Activated CD8-positive, alpha-beta memory T cell treated with anti-CD3 and anti-CD28 coated beads, Interleukin-2, amount 10 ng/mL, durations not matched to agents 7 days and 5 days (primary cell): ENCODE results near the gene TNIP1. TPM values are rescaled to one million over a fixed set of nuclear protein-coding genes. Genes with fewer than 3 reads are reported as not detected.

ENCODE experiments used
- ATAC-seq: fragments of 150-1000 bp; cut with Tn5 transposase; one replicate; pipeline ENCODE4 v1.10.0; 2021; ENCODE audit warnings: moderate library complexity
- CTCF ChIA-PET: fragments of 350-600 bp; sonication (Branson Sonifier 250); formaldehyde crosslinking; loops from one replicate; lab custom pipeline; 2021; ENCODE audit warnings: antibody characterized with exemption; lab: Charles Lee
- DNase-seq: peaks from one replicate; pipeline ENCODE4 v3.0.0-alpha.2; 2020
- H3K27ac Mint-ChIP-seq: one replicate; pipeline ENCODE4 v1.8.0; 2021; ENCODE audit warnings: mild to moderate bottlenecking, mixed read lengths
- H3K27me3 Mint-ChIP-seq: one replicate; pipeline ENCODE4 v1.8.0; 2021; ENCODE audit warnings: mixed read lengths
- H3K36me3 Mint-ChIP-seq: one replicate; pipeline ENCODE4 v1.8.0; 2021; ENCODE audit warnings: mild to moderate bottlenecking, mixed read lengths
- H3K4me1 Mint-ChIP-seq: one replicate; pipeline ENCODE4 v1.8.0; 2021; ENCODE audit warnings: mixed read lengths
- H3K4me3 Mint-ChIP-seq: one replicate; pipeline ENCODE4 v1.8.0; 2021; ENCODE audit warnings: mild to moderate bottlenecking, moderate library complexity, mixed read lengths
- H3K9me3 Mint-ChIP-seq: one replicate; pipeline ENCODE4 v1.8.0; 2022; ENCODE audit warnings: low read depth, mixed read lengths
- total RNA-seq, 2 experiments: library from RNA; stranded (reverse); gene quantifications; one replicate each; pipeline ENCODE4 v1.2.3, GENCODE V29; 2021

TNIP1 gene
- total RNA-seq, 2 experiments from 2014 or later, result 136 to 201 TPM

- Mint-ChIP-seq H3K9me3 (no peaks in the 10 kb centered on the region), H3K27ac (no peak overlapping the region), H3K27me3 (no peaks in the 10 kb centered on the region), H3K4me3 (no peak overlapping the region), H3K4me1 (no peaks in the 10 kb centered on the region), H3K36me3 (no peaks in the 10 kb centered on the region)
- ATAC-seq (no peak), DNase-seq (no peak)
- CTCF ChIA-PET, result interaction anchor here (0.9 kb wide), 1 partner anchor 113 kb away, joined by 4 read pairs; no protein-coding TSS in a partner anchor
These were observed 78.6 kb downstream of the TNIP1 start for GRCh38 chr5:151002250-151002649.

- no peak overlapping the region for H3K4me3 Mint-ChIP-seq
These were observed 79.4 kb downstream of the TNIP1 start for GRCh38 chr5:151001436-151001835.

GRCh38 chr5:150999704-151000442 is 81.0 kb downstream of the TNIP1 start:
- Mint-ChIP-seq H3K36me3 (no peaks in the 10 kb centered on the region), H3K4me3 (no peak overlapping the region), H3K27ac (no peak overlapping the region), H3K4me1 (no peaks in the 10 kb centered on the region), H3K9me3 (no peaks in the 10 kb centered on the region), H3K27me3 (no peaks in the 10 kb centered on the region)
- CTCF ChIA-PET, result no interaction called here
- ATAC-seq (no peak), DNase-seq (no peak)

More at GRCh38 chr5:151001436-151001835, 79.4 kb downstream of the TNIP1 start:
- no peaks in the 10 kb centered on the region for H3K4me1 Mint-ChIP-seq
- no peak overlapping the region for H3K27ac Mint-ChIP-seq
- no peak for DNase-seq
- H3K9me3 Mint-ChIP-seq, result no peaks in the 10 kb centered on the region
- H3K36me3 Mint-ChIP-seq, result no peaks in the 10 kb centered on the region
- ATAC-seq, result no peak
- H3K27me3 Mint-ChIP-seq, result no peaks in the 10 kb centered on the region
- CTCF ChIA-PET, result no interaction called here

GRCh38 chr5:150993826-150994412 is 86.9 kb downstream of the TNIP1 start:
- Mint-ChIP-seq H3K27me3 (no peaks in the 10 kb centered on the region), H3K27ac (no peak overlapping the region), H3K4me3 (no peak overlapping the region), H3K36me3 (peaks cover 2% of the 10 kb centered on the region), H3K9me3 (peaks cover 3% of the 10 kb centered on the region), H3K4me1 (no peaks in the 10 kb centered on the region)
- CTCF ChIA-PET, result no interaction called here
- DNase-seq (no peak), ATAC-seq (no peak)

GRCh38 chr5:150993422-150993821 is 87.4 kb downstream of the TNIP1 start:
- H3K36me3 Mint-ChIP-seq, result peaks cover 2% of the 10 kb centered on the region
- ATAC-seq (no peak), DNase-seq (no peak)
- no peaks in the 10 kb centered on the region for H3K27me3 Mint-ChIP-seq
- peaks cover 3% of the 10 kb centered on the region for H3K9me3 Mint-ChIP-seq
- no peaks in the 10 kb centered on the region for H3K4me1 Mint-ChIP-seq
- CTCF ChIA-PET, result no interaction called here
- no peak overlapping the region for H3K27ac Mint-ChIP-seq
- no peak overlapping the region for H3K4me3 Mint-ChIP-seq

- no peak overlapping the region for H3K4me3 Mint-ChIP-seq
- H3K36me3 Mint-ChIP-seq, result peaks cover 2% of the 10 kb centered on the region
- no peak overlapping the region for H3K27ac Mint-ChIP-seq
- CTCF ChIA-PET, result no interaction called here
- H3K4me1 Mint-ChIP-seq, result no peaks in the 10 kb centered on the region
- H3K9me3 Mint-ChIP-seq, result peaks cover 3% of the 10 kb centered on the region
- DNase-seq (no peak), ATAC-seq (no peak)
- H3K27me3 Mint-ChIP-seq, result no peaks in the 10 kb centered on the region
These were observed 88.1 kb downstream of the TNIP1 start for GRCh38 chr5:150992705-150993104.

GRCh38 chr5:150989695-150990094 is 91.1 kb downstream of the TNIP1 start:
- no peak for ATAC-seq

GRCh38 chr5:150987746-150988145 is 93.1 kb downstream of the TNIP1 start:
- no peaks in the 10 kb centered on the region for H3K27me3 Mint-ChIP-seq
- no peak overlapping the region for H3K27ac Mint-ChIP-seq
- ATAC-seq, result no peak

More at GRCh38 chr5:150989695-150990094, 91.1 kb downstream of the TNIP1 start:
- H3K4me1 Mint-ChIP-seq, result no peaks in the 10 kb centered on the region
- CTCF ChIA-PET, result no interaction called here
- peaks cover 3% of the 10 kb centered on the region for H3K9me3 Mint-ChIP-seq
- no peak overlapping the region for H3K27ac Mint-ChIP-seq
- DNase-seq, result no peak
- no peaks in the 10 kb centered on the region for H3K27me3 Mint-ChIP-seq
- H3K4me3 Mint-ChIP-seq, result no peak overlapping the region
- H3K36me3 Mint-ChIP-seq, result peaks cover 2% of the 10 kb centered on the region

More at GRCh38 chr5:150987746-150988145, 93.1 kb downstream of the TNIP1 start:
- no peak for DNase-seq
- peaks cover 2% of the 10 kb centered on the region for H3K36me3 Mint-ChIP-seq
- H3K4me3 Mint-ChIP-seq, result no peak overlapping the region
- CTCF ChIA-PET, result no interaction called here
- no peaks in the 10 kb centered on the region for H3K4me1 Mint-ChIP-seq
- H3K9me3 Mint-ChIP-seq, result no peaks in the 10 kb centered on the region

Other genes with a start within 250 kb of the TNIP1 start
- 1 to 10 TPM; 1.7 to 3.8 TPM for gene IRGM, start 234.5 kb downstream of the TNIP1 start, total RNA-seq
- under 1 TPM; 0.26 to 0.44 TPM for gene ZNF300, start 176.1 kb downstream of the TNIP1 start, total RNA-seq
- gene GPX3, start 60.4 kb downstream of the TNIP1 start, total RNA-seq, result not detected
- 100 to 1,000 TPM; 623 to 640 TPM for gene ANXA6, start 76.7 kb upstream of the TNIP1 start, total RNA-seq
- gene CCDC69, start 143.1 kb upstream of the TNIP1 start, total RNA-seq, result 10 to 100 TPM; 73.1 to 89.1 TPM
- 10 to 100 TPM; 13.4 to 18.7 TPM for gene GM2A, start 172.2 kb upstream of the TNIP1 start, total RNA-seq
- gene SLC36A3, start 222.7 kb upstream of the TNIP1 start, total RNA-seq, result not detected